ENCODE data around the gene CD63.

CD63 gene

GRCh38 chr12:55737581-55738122 is 8.8 kb upstream of the CD63 start:
- no peak for TF ChIP-seq PKNOX1 (IDR thresholded peaks at IDR 0.05)
- no peak for TF ChIP-seq ELF4 (IDR thresholded peaks at IDR 0.05)
- TF ChIP-seq ARNT (IDR thresholded peaks at IDR 0.05): no peak
- no peak for TF ChIP-seq BHLHE40 (IDR thresholded peaks at IDR 0.05; ENCODE audit: borderline replicate concordance)
- TF ChIP-seq CTBP1 (IDR thresholded peaks at IDR 0.05; ENCODE audit: borderline replicate concordance): no peak
- no peak for TF ChIP-seq FOXM1 (IDR thresholded peaks at IDR 0.05; ENCODE audit: borderline replicate concordance)
- no peak for TF ChIP-seq LEF1 (IDR thresholded peaks at IDR 0.05; ENCODE audit: borderline replicate concordance)
- no peak for TF ChIP-seq ZNF384 (IDR thresholded peaks at IDR 0.05)
- TF ChIP-seq SP1 (IDR thresholded peaks at IDR 0.05): no peak
- TF ChIP-seq HDGF (IDR thresholded peaks at IDR 0.05; ENCODE audit: borderline replicate concordance): no peak
- TF ChIP-seq FOXK2 (IDR thresholded peaks at IDR 0.05): no peak
- TF ChIP-seq TARDBP (IDR thresholded peaks at IDR 0.05): no peak
- TF ChIP-seq FOXA1 (IDR thresholded peaks at IDR 0.05): no peak
- TF ChIP-seq SUZ12 (IDR thresholded peaks at IDR 0.05): no peak
- no peak for TF ChIP-seq L3MBTL2 (conservative IDR thresholded peaks at IDR 0.05)
- TF ChIP-seq NFRKB (IDR thresholded peaks at IDR 0.05): no peak
- ChIA-PET POLR2A (interaction anchor here (0.6 to 3.3 kb wide), 13 partner anchors 8 to 309 kb away, joined by 3 to 28 read pairs (median 3); partner anchors contain the start of genes BLOC1S1, CD63, DNAJC14 and ORMDL2), CTCF (interaction anchor here (0.6 to 4.5 kb wide), 37 partner anchors 8 to 361 kb away, joined by 3 to 32 read pairs (median 4); partner anchors contain the start of genes BLOC1S1, CD63, DNAJC14 and MMP19)
- DNase-seq (ENCODE audit: extremely low spot score): no peak

DNA sequence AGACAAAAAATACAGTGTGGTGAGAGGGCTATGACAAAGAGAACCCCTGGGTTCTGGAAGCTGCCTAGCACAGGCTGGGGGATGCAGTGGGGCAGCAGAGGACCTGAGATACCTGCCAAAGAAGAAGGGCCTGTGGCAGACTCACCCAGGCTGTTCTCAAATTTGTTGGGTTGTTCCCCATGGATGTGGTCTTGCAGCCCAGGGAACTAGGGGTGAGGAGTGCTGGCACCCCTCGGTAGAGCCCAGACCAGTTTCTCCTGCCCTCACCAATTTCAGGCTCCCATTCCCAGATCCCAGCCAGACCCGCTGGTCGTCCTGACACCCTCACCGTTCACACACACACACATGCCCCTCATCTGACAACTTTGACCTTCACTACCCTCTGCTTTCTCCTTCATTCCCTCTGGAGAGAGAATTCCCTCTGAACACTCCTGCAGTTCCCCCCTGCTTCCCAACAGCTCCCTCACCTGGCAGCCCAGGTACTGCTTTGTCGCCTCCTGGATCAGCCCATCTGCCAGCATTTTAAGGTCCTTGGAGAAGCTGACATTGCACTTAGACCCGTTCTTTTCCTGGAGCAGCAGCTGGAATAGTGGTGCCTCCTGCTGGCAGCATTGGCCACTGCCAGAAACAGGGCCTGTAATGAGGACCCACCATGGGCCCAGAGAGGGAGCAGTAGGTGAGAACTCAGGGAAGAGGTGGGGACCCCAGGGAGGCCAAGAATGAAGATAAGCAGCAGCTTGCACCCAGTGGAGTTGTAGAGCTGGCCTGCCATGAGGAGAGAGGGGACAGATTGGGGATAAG is 8.2 kb upstream of the CD63 start:
- CTCF ChIA-PET: interaction anchor here (0.6 to 4.5 kb wide), 21 partner anchors 8 to 361 kb away, joined by 3 to 32 read pairs (median 4); partner anchors contain the start of genes BLOC1S1, DNAJC14, ORMDL2 and PYM1
- TF ChIP-seq TARDBP (IDR thresholded peaks at IDR 0.05): no peak
- 0 out of 2 replicates have a peak, but pooled peaks have one; percentile 45 for TF ChIP-seq HDGF (IDR thresholded peaks at IDR 0.05; ENCODE audit: borderline replicate concordance)
- peak; percentile 70 for DNase-seq (ENCODE audit: extremely low spot score)
- POLR2A ChIA-PET: interaction anchor here (0.8 to 3.3 kb wide), 7 partner anchors 8 to 92 kb away, joined by 3 to 28 read pairs (median 10); partner anchors contain the start of genes CD63, DNAJC14, ORMDL2 and SARNP

DNA sequence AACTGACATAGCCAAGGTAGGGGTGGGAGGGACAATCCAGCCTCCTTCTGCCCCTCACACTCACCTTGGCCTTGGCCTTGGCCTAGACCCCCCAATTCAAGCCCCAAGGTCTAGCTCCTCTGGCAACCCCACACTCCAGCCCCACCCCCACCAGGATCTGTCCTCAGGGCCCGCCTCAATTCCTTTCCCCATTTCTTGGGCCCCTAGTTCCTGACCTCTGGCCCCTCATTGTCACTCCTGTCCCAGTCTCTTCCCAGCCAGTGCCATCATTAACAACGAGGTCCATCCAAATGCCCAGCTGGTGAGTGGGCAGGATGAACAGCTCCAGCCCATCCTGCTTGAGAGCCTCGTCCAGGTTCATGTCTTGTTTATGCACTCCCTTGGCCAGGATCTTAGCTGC is 7.3 kb upstream of the CD63 start:
- TF ChIP-seq SP1 (IDR thresholded peaks at IDR 0.05): no peak
- TF ChIP-seq SUZ12 (IDR thresholded peaks at IDR 0.05): no peak
- no peak for TF ChIP-seq L3MBTL2 (conservative IDR thresholded peaks at IDR 0.05)
- TF ChIP-seq FOXA1 (IDR thresholded peaks at IDR 0.05): no peak
- no peak for TF ChIP-seq PKNOX1 (IDR thresholded peaks at IDR 0.05)
- no peak for TF ChIP-seq CTBP1 (IDR thresholded peaks at IDR 0.05; ENCODE audit: borderline replicate concordance)
- TF ChIP-seq NFRKB (IDR thresholded peaks at IDR 0.05): no peak
- no peak for TF ChIP-seq FOXK2 (IDR thresholded peaks at IDR 0.05)
- no peak for TF ChIP-seq LEF1 (IDR thresholded peaks at IDR 0.05; ENCODE audit: borderline replicate concordance)
- no peak for TF ChIP-seq BHLHE40 (IDR thresholded peaks at IDR 0.05; ENCODE audit: borderline replicate concordance)
- no peak for TF ChIP-seq TARDBP (IDR thresholded peaks at IDR 0.05)
- no peak for TF ChIP-seq ZNF384 (IDR thresholded peaks at IDR 0.05)
- no peak for DNase-seq (ENCODE audit: extremely low spot score)
- POLR2A ChIA-PET: interaction anchor here (1.3 to 3.3 kb wide), 2 partner anchors 12 to 82 kb away, joined by 3 to 28 read pairs; partner anchors contain the start of genes ORMDL2 and SARNP
- CTCF ChIA-PET: interaction anchor here (0.6 kb wide), 1 partner anchor 89 kb away, joined by 4 read pairs; no protein-coding TSS in a partner anchor

- no peak for TF ChIP-seq ARNT (IDR thresholded peaks at IDR 0.05)
- no peak for TF ChIP-seq L3MBTL2 (conservative IDR thresholded peaks at IDR 0.05)
- ChIA-PET CTCF (interaction anchor here (0.6 to 1.5 kb wide), 2 partner anchors 10 to 798 kb away, joined by 3 read pairs; no protein-coding TSS in a partner anchor), POLR2A (no interaction called here)
- DNase-seq (ENCODE audit: extremely low spot score): no peak
Measured at GRCh38 chr12:55734595-55734994, 5.8 kb upstream of the CD63 start.

GRCh38 chr12:55733858-55734257 is 5.0 kb upstream of the CD63 start:
- CTCF ChIA-PET: interaction anchor here (0.6 to 2.1 kb wide), 4 partner anchors 9 to 799 kb away, joined by 3 to 7 read pairs (median 4); no protein-coding TSS in a partner anchor
- TF ChIP-seq ARNT (IDR thresholded peaks at IDR 0.05): no peak
- no peak for TF ChIP-seq SUZ12 (IDR thresholded peaks at IDR 0.05)
- TF ChIP-seq FOXM1 (IDR thresholded peaks at IDR 0.05; ENCODE audit: borderline replicate concordance): no peak
- TF ChIP-seq NFRKB (IDR thresholded peaks at IDR 0.05): no peak
- TF ChIP-seq FOXK2 (IDR thresholded peaks at IDR 0.05): no peak
- no peak for TF ChIP-seq L3MBTL2 (conservative IDR thresholded peaks at IDR 0.05)
- no peak for TF ChIP-seq BHLHE40 (IDR thresholded peaks at IDR 0.05; ENCODE audit: borderline replicate concordance)
- no peak for TF ChIP-seq ZNF384 (IDR thresholded peaks at IDR 0.05)
- TF ChIP-seq TARDBP (IDR thresholded peaks at IDR 0.05): no peak
- TF ChIP-seq CTBP1 (IDR thresholded peaks at IDR 0.05; ENCODE audit: borderline replicate concordance): no peak
- TF ChIP-seq SP1 (IDR thresholded peaks at IDR 0.05): no peak
- no peak for TF ChIP-seq ELF4 (IDR thresholded peaks at IDR 0.05)
- no peak for TF ChIP-seq FOXA1 (IDR thresholded peaks at IDR 0.05)
- TF ChIP-seq HDGF (IDR thresholded peaks at IDR 0.05; ENCODE audit: borderline replicate concordance): no peak
- TF ChIP-seq LEF1 (IDR thresholded peaks at IDR 0.05; ENCODE audit: borderline replicate concordance): no peak
- no peak for TF ChIP-seq PKNOX1 (IDR thresholded peaks at IDR 0.05)
- POLR2A ChIA-PET: no interaction called here
- DNase-seq (ENCODE audit: extremely low spot score): no peak
